K562 (cell line): ENCODE measurements around the gene TRIM34. TPM values are rescaled to one million over a fixed set of nuclear protein-coding genes. Genes with fewer than 3 reads are reported as not detected.

Experiments used
- ATAC-seq: fragments of 200-7000 bp; cut with Tn5 transposase; 3 replicates; pipeline ENCODE4 v1.9.1; 2020; ENCODE audit warnings: moderate library complexity
- BruUV-seq: library from RNA; stranded (reverse); fragments of 400-500 nt; replicated peaks from 2 replicates; lab custom pipeline; 2021; lab: Mats Ljungman, UMichigan
- CTCF ChIA-PET: fragments of 300-600 bp; formaldehyde crosslinking; extraction: SDS; loops from one replicate; lab custom pipeline; 2021; ENCODE audit warnings: low intra/inter-chr PET ratio; lab: Yijun Ruan, JAX
- POLR2A ChIA-PET: fragments of 300-600, 350-650 bp; sonication (Branson Sonifier 250); formaldehyde crosslinking; extraction: SDS; loops from one replicate; lab custom pipeline; 2021; ENCODE audit warnings: antibody characterized with exemption, inconsistent platforms; lab: Yijun Ruan, JAX
- DNase-seq, 4 experiments: peaks; one replicate each; pipeline versions ENCODE4 v3.0.0 to v3.0.0-alpha.2; 2011 to 2018; ENCODE audit warnings: low spot score in 3 of 4, mixed read lengths in 3 of 4; ENCODE audit errors: extremely low read depth in 1 of 4
- FAIRE-seq: peaks from 2 replicates; lab custom pipeline; 2011; peaks lifted over from hg19 to GRCh38; lab: Jason Lieb, UNC
- H2AFZ ChIP-seq: 2 replicates; pipeline ENCODE4 v1.6.0; 2011; ENCODE audit warnings: low read depth, low read length, control low read depth, inconsistent platforms
- H3K27ac ChIP-seq: fragments of 200-600 bp; 3 replicates; pipeline ENCODE4 v1.8.0; 2011; ENCODE audit warnings: low read depth, mild to moderate bottlenecking, control low read depth, inconsistent platforms, low read length, moderate library complexity, mixed read lengths; ENCODE audit errors: extremely low read depth
- H3K27me3 ChIP-seq, 2 experiments: fragments of 300-600 bp in 1 of 2; 2 replicates in 1 of 2; 3 replicates in 1 of 2; pipeline versions ENCODE4 v1.6.0 to v1.8.0; 2011; ENCODE audit warnings: inconsistent platforms in 2 of 2, low read length in 2 of 2, mild to moderate bottlenecking in 1 of 2, mixed read lengths in 1 of 2, moderate library complexity in 1 of 2; ENCODE audit not compliant: control insufficient read depth in 2 of 2, insufficient read depth in 2 of 2
- H3K36me3 ChIP-seq: fragments of 300-600 bp; 3 replicates; pipeline ENCODE4 v1.8.0; 2011; ENCODE audit warnings: mild to moderate bottlenecking, low read length, inconsistent platforms; ENCODE audit not compliant: control insufficient read depth, insufficient read depth
- H3K4me1 ChIP-seq, 2 experiments: fragments of 200-600 bp in 1 of 2; replicated peaks in 1 of 2; 2 replicates in 1 of 2; 3 replicates in 1 of 2; pipeline versions ENCODE4 v1.5.1 to v1.8.0; 2011; ENCODE audit warnings: inconsistent platforms in 2 of 2, low read length in 2 of 2, mild to moderate bottlenecking in 1 of 2, mixed read lengths in 1 of 2, moderate library complexity in 1 of 2; ENCODE audit not compliant: control insufficient read depth in 2 of 2, insufficient read depth in 2 of 2
- H3K4me2 ChIP-seq: 2 replicates; pipeline ENCODE4 v1.6.1; 2011; ENCODE audit warnings: low read length, control low read depth, inconsistent platforms, mixed read lengths; ENCODE audit not compliant: insufficient read depth
- H3K4me3 ChIP-seq: fragments of 200-600 bp; sonication (generic), shearing (Covaris generic); 2 replicates; pipeline ENCODE4 v1.5.1; 2016; ENCODE audit warnings: control low read depth, inconsistent platforms
- H3K79me2 ChIP-seq: fragments of 200-600 bp; 3 replicates; pipeline ENCODE4 v1.8.0; 2011; ENCODE audit warnings: low read length, inconsistent platforms; ENCODE audit not compliant: control insufficient read depth, insufficient read depth
- H3K9ac ChIP-seq, 2 experiments: 2 replicates each; pipeline versions ENCODE4 v1.6.0 to v1.6.1; 2011; ENCODE audit warnings: low read depth in 2 of 2, low read length in 2 of 2, control low read depth in 1 of 2, inconsistent platforms in 1 of 2, mild to moderate bottlenecking in 1 of 2, mixed read lengths in 1 of 2; ENCODE audit not compliant: insufficient read depth in 1 of 2
- H3K9me1 ChIP-seq: one replicate; pipeline ENCODE4 v1.6.0; 2011; ENCODE audit warnings: inconsistent platforms, mild to moderate bottlenecking, low read length, moderate library complexity; ENCODE audit not compliant: control insufficient read depth, insufficient read depth
- H3K9me3 ChIP-seq: replicated peaks from 2 replicates; pipeline ENCODE4 v1.5.1; 2011; ENCODE audit warnings: low read depth, low read length, inconsistent platforms; ENCODE audit not compliant: control insufficient read depth, insufficient read depth
- H4K20me1 ChIP-seq: replicated peaks from 2 replicates; pipeline ENCODE4 v1.6.1; 2011; ENCODE audit warnings: low read length, inconsistent platforms, mixed read lengths; ENCODE audit not compliant: control insufficient read depth, insufficient read depth
- DMBX1 ChIP-seq: fragments of 250-450 bp; sonication (Bioruptor Pico); IDR thresholded peaks from 2 replicates; pipeline ENCODE4 v1.8.0; 2022; ENCODE audit warnings: inconsistent platforms, mild to moderate bottlenecking, moderate library complexity, borderline replicate concordance
- ELF1 ChIP-seq: fragments of 200-800 bp; sonication (Bioruptor generic); IDR thresholded peaks from 2 replicates; pipeline ENCODE4 v1.6.1; 2016; ENCODE audit warnings: missing genetic modification characterization, missing compliant biosample characterization
- ELF4 ChIP-seq: fragments of 450-650 bp; formaldehyde crosslinking; IDR thresholded peaks from 2 replicates; pipeline ENCODE4 v1.4.0; 2022; ENCODE audit warnings: missing genetic modification characterization
- ETV5 ChIP-seq: sonication (generic); formaldehyde crosslinking; IDR thresholded peaks from 2 replicates; pipeline ENCODE4 v1.4.0; 2020; ENCODE audit warnings: low read depth, mild to moderate bottlenecking, missing genetic modification reagents
- NR3C1 ChIP-seq: sonication (generic); formaldehyde crosslinking; IDR thresholded peaks from 2 replicates; pipeline ENCODE4 v1.8.1; 2022; ENCODE audit warnings: missing genetic modification reagents
- POLR2A ChIP-seq: fragments of 450-650 bp; conservative IDR thresholded peaks from 2 replicates; pipeline ENCODE4 v1.6.1; 2016
- SMC3 ChIP-seq: conservative IDR thresholded peaks from 2 replicates; pipeline ENCODE4 v1.6.1; 2011; ENCODE audit warnings: low read depth, low read length, improper control_type of control experiment; ENCODE audit not compliant: insufficient read depth
- SRSF3 ChIP-seq: fragments of 200-400 bp; formaldehyde crosslinking; IDR thresholded peaks from 2 replicates; pipeline ENCODE4 v1.6.1; 2016; ENCODE audit warnings: mild to moderate bottlenecking, low read length, moderate library complexity; ENCODE audit not compliant: insufficient read depth
- ZFP36 ChIP-seq: fragments of 150-350 bp; IDR thresholded peaks from 2 replicates; pipeline ENCODE4 v1.6.1; 2018; ENCODE audit warnings: low read length, low read depth; ENCODE audit not compliant: partially characterized antibody
- ZNF146 ChIP-seq: IDR thresholded peaks from one replicate; pipeline ENCODE4 v1.6.1; 2018; ENCODE audit warnings: missing compliant biosample characterization; ENCODE audit not compliant: unreplicated experiment
- ZNF583 ChIP-seq: fragments of 250-450 bp; sonication (Bioruptor Pico); IDR thresholded peaks from 2 replicates; pipeline ENCODE4 v1.4.0; 2020
- WGBS: fragments of 100-300 bp; shearing (Covaris generic); methylation state at CpG from one replicate; pipeline ENCODE4 v1.1.6; 2016; ENCODE audit warnings: low coverage, mixed read lengths; ENCODE audit not compliant: insufficient coverage; ENCODE audit errors: missing lambda C conversion rate; 5-methylcytosine and 5-hydroxymethylcytosine counted together
- in situ Hi-C: fragments of 300-500 bp; cut with MboI; formaldehyde crosslinking; loops from 4 replicates; pipeline ENCODE4 v1.15.0; 2018; ENCODE audit warnings: inconsistent platforms, mixed read lengths
- intact Hi-C: fragments of 100-400 bp; cut with micrococcal nuclease; formaldehyde crosslinking; loops from 2 replicates; pipeline ENCODE4 v1.14.2; 2022
- polyA plus RNA-seq, 8 experiments: library from polyadenylated mRNA; depleted of rRNA in 4 of 8; stranded (reverse) in 5 of 8; unstranded in 3 of 8; fragments of >200 nt; fragmentation: Nextera tagmentation in 2 of 8; fragmentation: Illumina TruSeq in 1 of 8; extraction: Ambion mirVana in 2 of 8; extraction: Trizol in 1 of 8; gene quantifications; 2 replicates each; pipeline versions ENCODE4 v1.2.1 to v1.2.3, GENCODE V29; 2011 to 2014; ENCODE audit warnings: inconsistent platforms in 1 of 8, missing spikeins in 1 of 8
- total RNA-seq, 7 experiments: library from RNA; depleted of rRNA in 6 of 7; stranded (reverse); fragments of >200 nt in 6 of 7; fragmentation: Illumina TruSeq in 2 of 7; extraction: Trizol in 2 of 7; gene quantifications; 2 replicates each; pipeline versions ENCODE4 v1.2.1 to v1.2.3, GENCODE V29; 2011 to 2021; ENCODE audit warnings: low replicate concordance in 1 of 7
- TF ChIP-seq, protein P1 (sequence below): sonication (generic); formaldehyde crosslinking; IDR thresholded peaks from 2 replicates; pipeline ENCODE4 v1.8.0; 2023; ENCODE audit warnings: missing genetic modification reagents, mild to moderate bottlenecking, borderline replicate concordance
- TF ChIP-seq, protein P2 (sequence below): sonication (generic); formaldehyde crosslinking; IDR thresholded peaks from 2 replicates; pipeline ENCODE4 v1.8.0; 2022; ENCODE audit warnings: mild to moderate bottlenecking, missing genetic modification reagents

The TRIM34 gene
- total and polyA plus RNA-seq, 9 of the 15 experiments (the other 6 are each of a cell fraction or from before 2014, with no cell fraction given): 0.31 to 2.9 (median 1.3) TPM

DNA sequence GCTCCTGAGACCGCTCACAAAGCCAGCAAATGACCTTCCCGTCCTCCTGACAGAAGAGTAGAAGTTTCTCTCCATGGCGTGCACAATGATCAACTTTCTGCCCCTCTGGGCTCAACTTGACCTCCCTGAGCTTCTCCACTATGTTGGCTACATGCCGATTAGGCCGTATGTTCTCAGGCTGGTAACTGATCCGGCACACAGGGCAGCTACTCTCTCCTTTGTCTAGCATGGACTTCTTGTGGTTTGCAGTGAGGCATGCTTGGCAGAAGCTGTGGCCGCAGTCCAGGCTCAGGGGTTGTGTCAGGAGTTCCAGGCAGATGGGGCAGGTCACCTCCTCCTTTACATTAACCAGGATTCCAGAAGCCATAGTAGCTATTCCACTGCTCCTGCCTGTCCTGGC lies 55.0 kb downstream of the TRIM34 start:
- Histone ChIP-seq H4K20me1 (no peaks in the 10 kb centered on the region), H3K27me3 (no peaks in the 10 kb centered on the region), H3K79me2 (peaks cover 4% of the 10 kb centered on the region; the same call in 2 of the 3 replicates), H3K27ac (no peak overlapping the region)
- in situ Hi-C loops: no loop called here
- no peak for FAIRE-seq
- CTCF ChIA-PET: no interaction called here
- no peak for ATAC-seq
- no TSS peak for BruUV-seq
- TF ChIP-seq SMC3 (no peak), ZNF583 (CRISPR knock-in tag) (no peak), ELF4 (no peak), DMBX1 (no peak), ELF1 (tag) (no peak), POLR2A (no peak), SRSF3 (no peak), ETV5 (CRISPR knock-in tag) (no peak), ZFP36 (no peak), ZNF146 (CRISPR knock-in tag) (no peak), NR3C1 (CRISPR knock-in tag) (no peak)
- TF ChIP-seq, protein P1, sequence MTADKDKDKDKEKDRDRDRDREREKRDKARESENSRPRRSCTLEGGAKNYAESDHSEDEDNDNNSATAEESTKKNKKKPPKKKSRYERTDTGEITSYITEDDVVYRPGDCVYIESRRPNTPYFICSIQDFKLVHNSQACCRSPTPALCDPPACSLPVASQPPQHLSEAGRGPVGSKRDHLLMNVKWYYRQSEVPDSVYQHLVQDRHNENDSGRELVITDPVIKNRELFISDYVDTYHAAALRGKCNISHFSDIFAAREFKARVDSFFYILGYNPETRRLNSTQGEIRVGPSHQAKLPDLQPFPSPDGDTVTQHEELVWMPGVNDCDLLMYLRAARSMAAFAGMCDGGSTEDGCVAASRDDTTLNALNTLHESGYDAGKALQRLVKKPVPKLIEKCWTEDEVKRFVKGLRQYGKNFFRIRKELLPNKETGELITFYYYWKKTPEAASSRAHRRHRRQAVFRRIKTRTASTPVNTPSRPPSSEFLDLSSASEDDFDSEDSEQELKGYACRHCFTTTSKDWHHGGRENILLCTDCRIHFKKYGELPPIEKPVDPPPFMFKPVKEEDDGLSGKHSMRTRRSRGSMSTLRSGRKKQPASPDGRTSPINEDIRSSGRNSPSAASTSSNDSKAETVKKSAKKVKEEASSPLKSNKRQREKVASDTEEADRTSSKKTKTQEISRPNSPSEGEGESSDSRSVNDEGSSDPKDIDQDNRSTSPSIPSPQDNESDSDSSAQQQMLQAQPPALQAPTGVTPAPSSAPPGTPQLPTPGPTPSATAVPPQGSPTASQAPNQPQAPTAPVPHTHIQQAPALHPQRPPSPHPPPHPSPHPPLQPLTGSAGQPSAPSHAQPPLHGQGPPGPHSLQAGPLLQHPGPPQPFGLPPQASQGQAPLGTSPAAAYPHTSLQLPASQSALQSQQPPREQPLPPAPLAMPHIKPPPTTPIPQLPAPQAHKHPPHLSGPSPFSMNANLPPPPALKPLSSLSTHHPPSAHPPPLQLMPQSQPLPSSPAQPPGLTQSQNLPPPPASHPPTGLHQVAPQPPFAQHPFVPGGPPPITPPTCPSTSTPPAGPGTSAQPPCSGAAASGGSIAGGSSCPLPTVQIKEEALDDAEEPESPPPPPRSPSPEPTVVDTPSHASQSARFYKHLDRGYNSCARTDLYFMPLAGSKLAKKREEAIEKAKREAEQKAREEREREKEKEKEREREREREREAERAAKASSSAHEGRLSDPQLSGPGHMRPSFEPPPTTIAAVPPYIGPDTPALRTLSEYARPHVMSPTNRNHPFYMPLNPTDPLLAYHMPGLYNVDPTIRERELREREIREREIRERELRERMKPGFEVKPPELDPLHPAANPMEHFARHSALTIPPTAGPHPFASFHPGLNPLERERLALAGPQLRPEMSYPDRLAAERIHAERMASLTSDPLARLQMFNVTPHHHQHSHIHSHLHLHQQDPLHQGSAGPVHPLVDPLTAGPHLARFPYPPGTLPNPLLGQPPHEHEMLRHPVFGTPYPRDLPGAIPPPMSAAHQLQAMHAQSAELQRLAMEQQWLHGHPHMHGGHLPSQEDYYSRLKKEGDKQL: no peak
- TF ChIP-seq, protein P2, sequence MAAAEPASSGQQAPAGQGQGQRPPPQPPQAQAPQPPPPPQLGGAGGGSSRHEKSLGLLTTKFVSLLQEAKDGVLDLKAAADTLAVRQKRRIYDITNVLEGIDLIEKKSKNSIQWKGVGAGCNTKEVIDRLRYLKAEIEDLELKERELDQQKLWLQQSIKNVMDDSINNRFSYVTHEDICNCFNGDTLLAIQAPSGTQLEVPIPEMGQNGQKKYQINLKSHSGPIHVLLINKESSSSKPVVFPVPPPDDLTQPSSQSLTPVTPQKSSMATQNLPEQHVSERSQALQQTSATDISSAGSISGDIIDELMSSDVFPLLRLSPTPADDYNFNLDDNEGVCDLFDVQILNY (CRISPR knock-in tag): no peak
- TF ChIP-seq, all 486 proteins: peak for 0
- H3K9me3 ChIP-seq: no peaks in the 10 kb centered on the region
- intact Hi-C loops: no loop called here
- H3K36me3 ChIP-seq: peaks cover 16% of the 10 kb centered on the region; the same call in 1 of the 3 replicates
- POLR2A ChIA-PET: no interaction called here
- no peaks in the 10 kb centered on the region; a peak in 1 of 5 replicates for H3K4me1 ChIP-seq
- no peak overlapping the region for H2AFZ ChIP-seq
- no peak for DNase-seq
- H3K4me3 ChIP-seq: no peak overlapping the region
- no peaks in the 10 kb centered on the region for H3K9me1 ChIP-seq
- 83% methylated on average over 7 of the region's 7 CpGs for WGBS
- H3K4me2 ChIP-seq: no peak overlapping the region
- H3K9ac ChIP-seq: no peak overlapping the region
